Fibroblast of villous mesenchyme (primary cell): Measurements from ENCODE around the gene FAM43A. TPM values are rescaled to one million over a fixed set of nuclear protein-coding genes. Genes with fewer than 3 reads are reported as not detected.

Experiments
- DNase-seq: peaks from one replicate; pipeline ENCODE4 v3.0.0-alpha.2; 2010; ENCODE audit warnings: low read depth
- H3K4me3 ChIP-seq: 2 replicates; pipeline ENCODE4 v1.5.1; 2011; ENCODE audit warnings: low read depth, mild to moderate bottlenecking, low read length
- total RNA-seq: library from RNA; depleted of rRNA; stranded (reverse); fragments of >200 nt; gene quantifications from 2 replicates; pipeline ENCODE4 v1.2.3, GENCODE V29; 2012
- TF ChIP-seq, protein P1 (sequence below): IDR thresholded peaks from 2 replicates; pipeline ENCODE4 v1.5.1; 2012; ENCODE audit warnings: low read depth, mild to moderate bottlenecking, low read length; ENCODE audit not compliant: insufficient read depth

Gene FAM43A
- total RNA-seq, 1 donor, result 22.0 TPM

- H3K4me3 ChIP-seq, result no peak overlapping the region
- DNase-seq, result peak; percentile 46
- TF ChIP-seq, protein P1, sequence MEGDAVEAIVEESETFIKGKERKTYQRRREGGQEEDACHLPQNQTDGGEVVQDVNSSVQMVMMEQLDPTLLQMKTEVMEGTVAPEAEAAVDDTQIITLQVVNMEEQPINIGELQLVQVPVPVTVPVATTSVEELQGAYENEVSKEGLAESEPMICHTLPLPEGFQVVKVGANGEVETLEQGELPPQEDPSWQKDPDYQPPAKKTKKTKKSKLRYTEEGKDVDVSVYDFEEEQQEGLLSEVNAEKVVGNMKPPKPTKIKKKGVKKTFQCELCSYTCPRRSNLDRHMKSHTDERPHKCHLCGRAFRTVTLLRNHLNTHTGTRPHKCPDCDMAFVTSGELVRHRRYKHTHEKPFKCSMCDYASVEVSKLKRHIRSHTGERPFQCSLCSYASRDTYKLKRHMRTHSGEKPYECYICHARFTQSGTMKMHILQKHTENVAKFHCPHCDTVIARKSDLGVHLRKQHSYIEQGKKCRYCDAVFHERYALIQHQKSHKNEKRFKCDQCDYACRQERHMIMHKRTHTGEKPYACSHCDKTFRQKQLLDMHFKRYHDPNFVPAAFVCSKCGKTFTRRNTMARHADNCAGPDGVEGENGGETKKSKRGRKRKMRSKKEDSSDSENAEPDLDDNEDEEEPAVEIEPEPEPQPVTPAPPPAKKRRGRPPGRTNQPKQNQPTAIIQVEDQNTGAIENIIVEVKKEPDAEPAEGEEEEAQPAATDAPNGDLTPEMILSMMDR, result no peak
These were observed 41.9 kb downstream of the FAM43A start for GRCh38 chr3:194727435-194728128.

- H3K4me3 ChIP-seq, result no peak overlapping the region
- no peak for DNase-seq
- TF ChIP-seq, protein P1, result no peak
These were observed 43.3 kb downstream of the FAM43A start for GRCh38 chr3:194728986-194729385.

DNA sequence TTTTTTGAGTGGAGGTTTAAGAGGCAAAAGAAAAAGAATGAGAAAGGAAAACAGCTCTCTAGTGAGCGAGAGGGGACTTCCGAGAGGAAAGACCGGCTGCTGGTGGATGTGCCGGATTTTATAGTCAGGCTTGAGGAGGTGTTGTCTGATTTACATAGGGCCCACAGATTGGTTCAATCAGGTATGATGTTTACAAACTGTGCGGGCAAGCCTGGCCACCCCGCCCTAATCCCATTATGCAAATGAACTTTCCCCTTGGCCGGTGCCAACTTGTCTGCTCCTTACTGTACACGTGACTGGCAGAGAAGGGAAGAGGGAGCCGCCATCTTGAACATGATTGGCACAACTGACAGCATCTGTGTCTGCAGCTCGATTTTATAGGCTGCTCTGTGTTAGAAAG, 44.7 kb downstream of the FAM43A start:
- H3K4me3 ChIP-seq, result no peak overlapping the region
- TF ChIP-seq, protein P1, result no peak
- DNase-seq, result peak; percentile 12

GRCh38 chr3:194731506-194732073, 45.9 kb downstream of the FAM43A start:
- H3K4me3 ChIP-seq, result no peak overlapping the region
- TF ChIP-seq, protein P1, result no peak
- DNase-seq, result no peak

DNA sequence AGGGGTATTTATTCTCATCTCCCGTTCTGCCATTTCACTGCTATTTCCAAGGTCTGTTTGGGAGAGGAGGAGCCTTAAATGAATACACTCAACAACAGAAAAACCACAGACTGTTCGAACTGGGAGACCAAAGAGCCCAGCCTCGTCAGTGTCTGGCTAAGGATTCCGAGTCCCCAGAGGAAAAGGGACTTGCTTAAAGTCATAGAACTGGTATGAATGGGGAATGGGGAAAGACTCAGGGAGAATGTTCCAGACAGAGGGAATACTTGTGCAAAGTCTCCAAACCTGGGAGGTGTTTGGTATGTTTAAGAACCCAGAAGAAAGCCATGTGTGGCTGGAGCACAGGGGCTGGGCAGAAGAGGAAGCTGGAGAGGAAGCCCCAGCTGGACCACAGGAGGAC, 46.9 kb downstream of the FAM43A start:
- TF ChIP-seq, protein P1, result no peak
- H3K4me3 ChIP-seq, result no peak overlapping the region
- DNase-seq, result no peak

GRCh38 chr3:194736277-194736895, 50.7 kb downstream of the FAM43A start:
- no peak overlapping the region for H3K4me3 ChIP-seq
- no peak for DNase-seq
- TF ChIP-seq, protein P1, result no peak
